LNCAP (cell line): ENCODE data around the gene ZNF260.

Experiments
- CTCF ChIP-seq: fragments of 450-650 bp; IDR thresholded peaks from 2 replicates; pipeline ENCODE4 v1.5.1; 2017; ENCODE audit warnings: mild to moderate bottlenecking

ZNF260 gene

DNA sequence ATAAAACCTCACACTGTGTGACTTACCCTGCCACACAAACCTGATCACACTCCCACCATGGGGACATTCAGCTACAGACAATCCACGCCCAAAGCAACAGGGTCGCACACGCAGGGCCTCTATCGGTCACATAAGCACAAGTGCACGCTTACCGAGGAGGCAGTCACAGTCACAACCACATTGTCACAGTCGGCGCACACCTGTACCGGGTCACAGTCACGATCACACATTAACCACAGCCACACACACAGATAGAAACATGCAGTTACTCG, 39.3 kb downstream of the ZNF260 start:
- TF ChIP-seq CTCF = no peak

DNA sequence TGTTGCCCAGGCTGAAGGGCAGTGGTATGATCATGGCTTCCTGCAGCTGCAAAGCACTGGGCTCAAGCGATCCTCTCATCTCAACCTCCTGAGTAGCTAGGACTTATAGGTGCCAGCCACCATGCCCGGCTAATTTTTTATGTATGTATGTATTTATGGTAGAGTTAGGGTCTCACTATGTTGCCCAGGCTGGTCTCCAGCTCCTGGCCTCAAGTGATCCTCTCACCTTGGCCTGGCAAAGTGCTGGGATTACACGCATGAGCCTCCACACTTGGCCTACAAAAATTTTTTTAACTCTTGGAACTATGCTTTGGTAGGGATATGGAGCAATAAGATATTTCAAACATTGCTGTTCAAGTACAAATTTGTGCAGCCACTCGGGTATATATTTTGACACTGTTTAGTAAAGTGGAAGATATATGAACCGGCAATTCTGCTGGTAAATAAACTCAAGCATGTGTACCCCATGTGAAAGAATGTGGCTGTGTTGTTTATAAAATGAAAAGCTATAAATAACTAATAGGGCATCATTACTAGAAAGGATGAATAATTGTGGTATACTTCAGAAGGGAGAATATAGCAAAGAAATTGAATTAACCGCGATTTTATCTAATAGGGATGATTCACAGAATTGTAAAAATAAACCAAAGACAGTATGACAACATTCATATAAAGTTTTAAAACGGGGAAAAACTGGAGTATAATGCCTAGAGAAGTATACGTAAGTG, 39.8 kb downstream of the ZNF260 start:
- TF ChIP-seq CTCF = no peak

DNA sequence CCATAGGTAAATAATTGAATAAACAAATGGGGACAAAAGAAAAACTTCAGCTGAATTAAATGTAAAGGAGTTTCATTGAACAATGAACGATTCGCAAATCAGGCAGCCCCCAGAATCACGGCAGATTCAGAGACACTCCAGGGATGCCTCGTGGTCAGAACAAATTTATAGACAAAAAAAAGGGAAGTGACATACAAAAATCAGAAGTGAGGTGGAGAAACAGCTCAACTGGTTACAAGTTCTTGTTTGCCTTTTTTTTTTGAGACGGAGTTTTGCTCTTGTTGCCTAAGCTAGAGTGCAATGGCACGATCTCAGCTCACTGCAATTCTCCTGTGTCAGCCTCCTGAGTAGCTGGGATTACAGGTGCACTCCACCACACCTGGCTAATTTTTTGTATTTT, 44.4 kb downstream of the ZNF260 start:
- TF ChIP-seq CTCF = no peak

GRCh38 chr19:36482876-36483275, 45.2 kb downstream of the ZNF260 start:
- TF ChIP-seq CTCF = no peak
